D721Med (cell line): Measurements from ENCODE around the gene ABCD2.

ENCODE experiments used
- DNase-seq: peaks from one replicate; pipeline ENCODE4 v3.0.0; 2011; ENCODE audit warnings: low spot score; ENCODE audit not compliant: insufficient read length
- FAIRE-seq: peaks from 2 replicates; lab custom pipeline; 2011; peaks lifted over from hg19 to GRCh38; lab: Jason Lieb, UNC
- CTCF ChIP-seq: IDR thresholded peaks from 2 replicates; pipeline ENCODE4 v1.5.1; 2012; ENCODE audit warnings: mild to moderate bottlenecking, control low read depth; ENCODE audit not compliant: insufficient read depth; ENCODE audit errors: missing control alignments

ABCD2 gene

GRCh38 chr12:39619660-39620433 is at the start of gene ABCD2:
Gene ABCD2, minus strand, starts transcription at chr12:39619803. Its CDS starts 188 bp downstream, at chr12:39619615.
- DNase-seq (no peak), FAIRE-seq (no peak)
- TF ChIP-seq CTCF = peak; percentile 11

- TF ChIP-seq CTCF = no peak
- FAIRE-seq = no peak
Measured at GRCh38 chr12:39660101-39660500, 40.5 kb upstream of the ABCD2 start.

GRCh38 chr12:39647383-39647782 is 27.8 kb upstream of the ABCD2 start:
- DNase-seq (no peak), FAIRE-seq (no peak)
- no peak for TF ChIP-seq CTCF

More at GRCh38 chr12:39660101-39660500, 40.5 kb upstream of the ABCD2 start:
- DNase-seq = no peak

- no peak for TF ChIP-seq CTCF
- DNase-seq (no peak), FAIRE-seq (no peak)
Measured at GRCh38 chr12:39646963-39647362, 27.4 kb upstream of the ABCD2 start.

- no peak for DNase-seq
- FAIRE-seq = no peak
- no peak for TF ChIP-seq CTCF
Measured at GRCh38 chr12:39643052-39643451, 23.4 kb upstream of the ABCD2 start.

GRCh38 chr12:39638840-39639239 is 19.2 kb upstream of the ABCD2 start:
- FAIRE-seq (no peak), DNase-seq (no peak)
- no peak for TF ChIP-seq CTCF

- TF ChIP-seq CTCF = no peak
- FAIRE-seq (no peak), DNase-seq (no peak)
Measured at GRCh38 chr12:39638178-39638577, 18.6 kb upstream of the ABCD2 start.
